NCI-H2029 (cell line): Measurements from ENCODE around the gene RAD51B.

ENCODE experiments used
- DNase-seq: peaks from one replicate; lab custom pipeline; 2025; lab: John Stamatoyannopoulos, UW

Gene RAD51B

GRCh38 chr14:68637106-68638021 is 817.8 kb downstream of the RAD51B start:
- no peak for DNase-seq

- DNase-seq = no peak
These were observed 818.8 kb downstream of the RAD51B start for GRCh38 chr14:68638141-68638999.

- DNase-seq = no peak
These were observed 819.6 kb downstream of the RAD51B start for GRCh38 chr14:68639000-68639757.

GRCh38 chr14:68639758-68640574 is 820.4 kb downstream of the RAD51B start:
- DNase-seq = no peak

- DNase-seq = no peak
These were observed 824.1 kb downstream of the RAD51B start for GRCh38 chr14:68643673-68644072.

GRCh38 chr14:68644101-68644500 is 824.5 kb downstream of the RAD51B start:
- DNase-seq = no peak

GRCh38 chr14:68645371-68645770 is 825.8 kb downstream of the RAD51B start:
- DNase-seq = no peak

GRCh38 chr14:68649476-68650189 is 830.1 kb downstream of the RAD51B start:
- DNase-seq = no peak

GRCh38 chr14:68650404-68650994 is 830.9 kb downstream of the RAD51B start:
- no peak for DNase-seq

GRCh38 chr14:68651075-68651474 is 831.5 kb downstream of the RAD51B start:
- DNase-seq = no peak

- no peak for DNase-seq
These were observed 832.3 kb downstream of the RAD51B start for GRCh38 chr14:68651652-68652432.

GRCh38 chr14:68652433-68652690 is 832.8 kb downstream of the RAD51B start:
- DNase-seq = no peak

GRCh38 chr14:68653108-68653507 is 833.5 kb downstream of the RAD51B start:
- no peak for DNase-seq

GRCh38 chr14:68653804-68654203 is 834.2 kb downstream of the RAD51B start:
- DNase-seq = no peak

- no peak for DNase-seq
These were observed 834.9 kb downstream of the RAD51B start for GRCh38 chr14:68654471-68654941.

GRCh38 chr14:68655021-68655831 is 835.6 kb downstream of the RAD51B start:
- no peak for DNase-seq

- no peak for DNase-seq
These were observed 836.3 kb downstream of the RAD51B start for GRCh38 chr14:68655911-68656316.

GRCh38 chr14:68656452-68656851 is 836.9 kb downstream of the RAD51B start:
- DNase-seq = no peak
